Left hindlimb (tissue), 1 donor: ENCODE results near the gene PDZD11.
"Not testable (repeated sequence)": the region's sequence is repeated elsewhere in the genome, so short reads cannot be mapped to it uniquely, and the experiment has no call there.

Source experiments
- DNase-seq: peaks from one replicate; pipeline ENCODE4 v3.0.0-alpha.2; 2018

The PDZD11 gene

GRCh38 chrX:70255452-70255851 lies 34.3 kb downstream of the PDZD11 start:
- no peak for DNase-seq

GRCh38 chrX:70254909-70255308 lies 34.8 kb downstream of the PDZD11 start:
- DNase-seq, result no peak

DNA sequence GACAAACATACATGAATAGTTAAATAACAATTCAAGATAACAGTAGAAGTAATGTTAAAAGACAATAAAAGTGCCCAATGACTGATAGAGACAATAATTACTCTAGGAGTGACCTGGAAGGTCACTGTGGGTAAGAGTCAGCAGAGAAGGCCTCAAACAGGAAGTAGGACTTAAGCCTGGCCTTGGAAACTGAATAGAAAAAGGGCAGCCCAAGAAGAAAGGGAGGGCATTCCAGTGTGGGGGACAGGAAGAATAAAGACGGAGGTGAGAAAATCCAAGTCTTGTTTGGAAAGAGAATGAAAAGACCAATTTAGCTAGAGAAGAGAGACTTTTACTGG lies 35.7 kb downstream of the PDZD11 start:
- DNase-seq, result no peak

DNA sequence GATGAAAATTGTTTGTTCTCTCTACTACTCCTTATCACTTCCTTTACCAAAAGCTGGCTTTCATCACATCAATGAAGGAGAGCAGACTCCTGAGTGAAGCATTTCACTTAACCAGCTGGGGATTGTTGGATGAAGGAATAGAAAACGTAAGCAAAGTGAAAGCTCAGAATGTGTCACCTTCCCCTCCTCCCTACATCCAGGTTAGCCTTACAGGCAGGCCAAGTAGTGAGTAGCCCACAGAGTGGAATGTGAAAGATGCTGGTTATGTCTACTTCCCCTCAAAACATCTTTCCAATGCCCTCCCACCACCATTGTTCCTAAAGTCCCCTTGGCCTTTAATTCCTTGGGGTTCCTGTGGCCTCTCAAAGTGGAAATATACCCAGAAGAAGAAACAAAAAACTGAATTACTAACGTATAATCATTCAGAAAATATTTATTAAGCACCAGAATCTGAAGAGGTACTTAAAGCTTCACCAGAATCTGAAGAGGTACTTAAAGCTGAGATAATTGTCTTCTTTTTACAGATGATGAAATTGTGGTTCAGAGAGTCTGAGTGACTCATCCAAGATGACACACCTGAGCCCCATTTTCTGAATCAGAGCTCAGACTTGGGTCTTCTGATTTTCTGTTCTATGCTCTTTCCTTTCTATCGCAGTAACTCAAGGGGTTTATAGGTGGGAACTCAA lies 36.2 kb downstream of the PDZD11 start:
- DNase-seq, result no peak

- DNase-seq, result no peak
These were observed 37.2 kb downstream of the PDZD11 start for GRCh38 chrX:70252491-70252890.

GRCh38 chrX:70247252-70247651 lies 42.5 kb downstream of the PDZD11 start:
- no peak for DNase-seq

- no peak for DNase-seq
These were observed 44.8 kb downstream of the PDZD11 start for GRCh38 chrX:70244881-70245280.

DNA sequence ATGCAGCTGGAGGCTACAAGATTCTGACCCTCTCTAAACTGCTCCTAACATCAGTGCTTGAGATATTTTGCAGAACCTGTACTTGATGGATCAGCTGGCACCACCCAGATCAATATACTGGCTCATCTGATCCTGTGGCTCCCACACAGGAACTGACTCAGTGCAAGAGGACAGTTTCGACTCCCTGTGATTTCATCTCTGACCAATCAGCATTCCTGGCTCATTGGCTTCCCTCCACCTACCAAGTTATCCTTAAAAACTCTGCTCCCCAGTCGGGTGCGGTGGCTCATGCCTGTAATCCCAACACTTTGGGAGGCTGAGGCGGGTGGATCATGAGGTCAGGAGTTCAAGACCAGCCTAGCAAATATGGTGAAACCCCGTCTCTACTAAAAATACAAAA lies 46.1 kb downstream of the PDZD11 start:
- not testable (repeated sequence) for DNase-seq

GRCh38 chrX:70241501-70241900 lies 48.2 kb downstream of the PDZD11 start:
- DNase-seq, result no peak

- DNase-seq, result no peak
These were observed 49.0 kb downstream of the PDZD11 start for GRCh38 chrX:70240751-70241150.
